Measurements from ENCODE around the gene TM4SF20.
"Not testable (repeated sequence)": the region's sequence is repeated elsewhere in the genome, so short reads cannot be mapped to it uniquely, and the experiment has no call there.

TM4SF20 gene

DNA sequence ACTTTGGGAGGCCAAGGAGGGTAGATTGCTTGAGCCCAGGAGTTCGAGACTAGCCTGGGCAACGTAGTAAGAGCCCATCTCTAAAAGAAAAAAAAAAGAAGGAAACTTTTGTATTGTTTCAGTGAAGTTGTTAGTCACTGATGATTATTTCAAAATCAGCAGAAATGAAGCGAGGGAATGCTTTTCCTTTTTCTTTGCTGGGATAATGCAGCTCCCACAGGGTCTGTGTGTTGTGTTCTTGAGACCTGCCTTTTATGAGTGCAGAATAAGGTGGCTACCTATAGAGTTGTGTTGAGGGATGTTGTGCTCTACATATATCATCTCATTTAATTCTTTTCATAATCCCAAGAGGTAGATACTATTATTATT is 11.7 kb downstream of the TM4SF20 start:
- DNase-seq (ENCODE audit: low spot score): no peak

DNA sequence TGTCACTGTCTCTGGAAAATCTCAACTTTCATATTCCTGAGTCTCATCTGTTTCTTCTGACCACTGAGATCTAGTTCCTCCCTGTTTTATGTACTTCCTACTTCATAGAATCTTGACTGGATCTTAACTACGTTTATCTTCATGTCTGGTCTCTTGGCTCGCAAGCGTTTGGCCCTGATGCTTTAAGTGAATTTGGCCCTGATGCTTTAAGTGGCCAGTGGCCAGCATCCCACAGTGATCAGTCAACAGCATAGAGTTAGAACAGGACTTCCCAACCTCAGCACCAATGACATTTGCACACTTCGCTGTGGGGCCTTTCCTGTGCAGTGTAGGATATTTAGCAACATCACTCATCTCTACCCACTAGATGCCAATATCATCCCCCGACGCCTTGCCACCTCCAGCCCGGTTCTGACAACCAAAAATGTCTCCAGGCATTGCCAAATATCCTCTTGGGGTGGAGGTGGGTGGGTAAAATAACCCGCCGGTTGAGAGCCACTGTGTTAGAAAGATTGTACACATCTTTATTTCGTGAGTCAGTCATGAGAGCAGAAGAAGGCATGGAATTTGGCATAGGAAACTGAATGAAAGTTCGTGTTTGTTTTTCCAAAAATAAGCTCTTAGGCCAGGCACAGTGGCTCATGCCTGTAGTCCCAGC is 12.2 kb downstream of the TM4SF20 start:
- no peak for DNase-seq (ENCODE audit: low spot score)

DNA sequence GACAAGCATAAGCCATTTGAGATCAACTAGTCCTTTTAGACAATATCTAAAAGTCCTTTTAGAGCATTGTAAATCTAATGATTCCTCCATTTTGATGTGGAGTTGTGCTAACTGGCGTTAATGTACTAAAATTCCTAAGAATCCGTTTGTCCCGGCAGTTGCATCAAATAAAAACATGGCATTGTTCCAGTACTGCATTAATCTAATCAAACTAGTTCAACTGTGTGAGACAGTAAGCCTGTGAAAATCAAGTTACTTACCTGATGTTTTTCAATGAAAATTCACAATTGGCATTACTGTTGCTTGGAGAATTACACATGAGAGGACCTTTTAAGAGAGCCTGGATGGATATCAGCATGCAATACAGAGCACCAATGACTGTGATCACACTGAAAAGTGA is 13.3 kb downstream of the TM4SF20 start:
- DNase-seq (ENCODE audit: low spot score): no peak

DNA sequence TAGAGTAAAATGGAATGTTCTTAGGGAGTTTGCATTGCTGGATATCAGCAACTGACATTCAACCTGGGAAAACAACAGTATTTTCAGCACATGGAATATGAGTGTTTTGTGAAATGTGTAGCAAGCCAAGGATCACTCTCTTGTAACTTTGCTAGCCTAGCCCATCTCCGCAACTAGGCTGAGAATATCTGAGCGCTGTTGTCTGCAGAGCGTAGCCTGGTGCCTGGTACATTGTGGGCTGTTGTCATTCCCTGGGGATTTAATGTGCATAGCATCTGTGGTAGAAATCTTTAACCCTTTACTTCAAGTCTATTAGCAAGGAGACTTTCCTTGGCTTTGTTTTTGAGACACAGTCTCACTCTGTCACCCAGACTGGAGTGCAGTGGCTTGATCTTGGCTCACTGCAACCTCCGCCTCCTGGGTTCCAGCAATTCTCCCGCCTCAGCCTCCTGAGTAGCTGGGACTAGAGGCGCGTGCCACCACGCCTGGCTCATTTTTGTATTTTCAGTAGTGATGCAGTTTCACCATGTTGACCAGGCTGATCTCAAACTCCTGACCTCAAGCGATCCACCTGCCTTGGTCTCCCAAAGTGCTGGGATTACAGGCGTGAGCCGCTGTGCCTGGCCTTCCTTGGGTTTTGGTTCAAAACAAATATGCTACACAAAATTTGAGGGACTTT is 14.4 kb downstream of the TM4SF20 start:
- not testable (repeated sequence) for DNase-seq (ENCODE audit: low spot score)

DNA sequence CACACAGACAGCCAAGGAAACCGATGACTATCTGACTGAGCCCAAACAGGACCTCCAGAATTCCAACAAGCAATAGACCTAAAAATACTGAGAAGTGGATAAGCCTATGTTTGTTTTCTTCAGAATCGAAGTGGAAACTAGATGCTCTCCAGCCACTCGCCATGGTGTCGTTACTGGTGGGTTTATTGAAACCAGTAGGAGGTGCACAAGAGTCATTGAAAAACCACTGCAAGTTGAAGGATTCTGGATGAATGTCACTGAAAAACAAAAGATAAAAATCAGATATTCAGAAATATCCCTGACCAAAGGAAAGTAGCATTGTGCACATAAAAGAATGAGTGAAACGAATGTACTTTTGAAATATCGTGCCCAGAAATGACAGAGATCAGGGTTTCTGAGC is 15.3 kb downstream of the TM4SF20 start:
- DNase-seq (ENCODE audit: low spot score): no peak

DNA sequence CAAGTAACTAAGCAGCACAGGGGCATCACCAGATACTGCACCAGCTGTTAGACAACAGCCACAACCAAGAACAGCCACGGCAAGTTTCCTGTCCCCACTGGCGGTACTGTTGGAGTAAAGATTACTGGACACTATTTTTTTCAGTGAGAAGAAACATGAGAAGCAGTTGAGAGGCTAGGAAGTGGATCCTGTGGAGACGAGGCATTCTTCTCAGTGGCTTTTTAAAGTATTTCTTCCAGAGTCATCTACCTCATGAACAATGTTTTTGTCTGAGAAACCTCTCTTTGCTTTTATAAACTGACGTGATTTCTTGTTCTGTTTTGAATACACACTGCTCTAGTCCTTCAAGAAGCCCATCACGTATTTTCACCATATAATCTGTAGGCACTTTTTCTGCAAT is 18.8 kb downstream of the TM4SF20 start:
- no peak for DNase-seq (ENCODE audit: low spot score)

DNA sequence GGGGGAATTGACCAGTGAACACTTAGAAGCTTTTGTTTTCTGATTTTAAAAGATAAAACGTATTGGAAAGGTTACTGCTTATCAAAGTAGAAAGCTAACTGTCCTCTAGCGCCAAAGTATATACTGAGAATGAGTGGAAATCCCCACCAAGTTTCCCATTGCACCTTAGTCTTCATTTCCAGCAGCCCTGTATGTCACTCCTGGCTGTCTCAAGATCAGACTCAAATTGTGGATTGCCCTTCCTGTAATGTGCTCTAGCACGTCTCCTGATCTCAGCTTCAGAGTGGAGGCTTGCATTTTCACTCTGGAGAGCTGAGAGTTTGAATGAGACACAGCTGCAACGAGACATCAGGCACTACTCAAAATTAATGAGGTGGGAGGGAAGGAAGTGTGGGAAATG is 27.5 kb downstream of the TM4SF20 start:
- no peak for DNase-seq (ENCODE audit: low spot score)

DNA sequence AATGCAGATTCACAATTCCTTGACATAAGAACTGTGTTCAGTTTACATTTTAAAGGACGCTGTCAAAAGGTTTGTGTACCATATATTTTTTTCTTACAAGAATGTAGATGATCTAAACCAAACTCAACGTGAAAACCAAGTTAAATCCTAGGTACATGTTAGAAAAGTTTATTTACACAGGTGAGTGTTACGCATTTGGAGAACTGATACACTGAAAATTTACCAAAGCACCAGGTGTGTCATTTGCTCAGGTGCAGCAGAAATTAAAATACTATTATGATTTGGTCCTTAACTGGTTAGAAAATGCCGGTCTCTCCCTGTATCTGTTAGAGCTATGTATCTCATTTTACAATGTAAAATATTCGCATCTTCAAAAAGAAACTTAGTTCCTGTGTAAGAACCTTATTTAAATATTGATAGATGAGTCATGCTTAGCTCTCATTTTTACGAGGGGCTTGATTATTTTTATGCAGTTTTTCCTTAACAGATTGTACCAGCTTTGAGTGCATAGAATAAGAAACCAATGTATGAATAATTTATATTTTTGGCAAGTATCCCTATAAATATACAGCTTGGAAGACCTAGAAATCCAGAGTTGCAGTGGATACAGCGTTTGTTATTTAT is 29.0 kb downstream of the TM4SF20 start:
- no peak for DNase-seq (ENCODE audit: low spot score)

DNA sequence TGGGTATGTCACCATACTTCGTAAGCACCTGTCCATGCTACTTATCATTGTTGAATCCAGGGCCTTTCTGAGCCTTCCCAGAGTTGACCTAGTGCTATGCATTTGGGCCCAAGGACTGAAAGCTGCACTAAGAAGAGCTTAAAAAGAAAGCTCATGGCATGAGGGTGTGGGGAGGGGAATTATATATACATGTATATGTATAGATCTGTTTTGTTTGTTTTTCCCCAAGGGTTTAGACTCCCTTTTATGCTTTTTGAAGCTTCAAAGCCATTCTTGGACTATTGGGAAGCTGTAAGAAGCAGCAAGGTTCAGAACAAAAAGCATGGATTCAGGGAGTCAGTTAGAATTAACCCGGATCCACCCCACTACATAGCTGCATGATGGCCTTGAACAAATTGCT is 30.8 kb downstream of the TM4SF20 start:
- no peak for DNase-seq (ENCODE audit: low spot score)

DNA sequence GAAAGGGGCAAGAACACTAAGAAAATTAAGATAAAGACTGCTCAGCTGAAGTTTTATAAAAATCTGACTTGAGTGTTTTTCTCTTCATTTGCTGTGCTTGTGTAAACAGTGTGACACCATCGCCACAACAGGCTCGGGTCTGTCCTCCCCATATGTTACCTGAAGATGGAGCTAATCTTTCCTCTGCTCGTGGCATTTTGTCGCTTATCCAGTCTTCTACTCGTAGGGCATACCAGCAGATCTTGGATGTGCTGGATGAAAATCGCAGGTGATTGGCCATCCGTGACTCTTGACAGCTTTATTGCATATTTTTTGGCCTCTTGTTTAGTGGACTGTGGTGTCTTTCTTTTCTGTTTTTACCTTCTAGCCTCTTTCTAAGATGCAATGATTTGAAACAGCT is 32.0 kb downstream of the TM4SF20 start:
- no peak for DNase-seq (ENCODE audit: low spot score)

DNA sequence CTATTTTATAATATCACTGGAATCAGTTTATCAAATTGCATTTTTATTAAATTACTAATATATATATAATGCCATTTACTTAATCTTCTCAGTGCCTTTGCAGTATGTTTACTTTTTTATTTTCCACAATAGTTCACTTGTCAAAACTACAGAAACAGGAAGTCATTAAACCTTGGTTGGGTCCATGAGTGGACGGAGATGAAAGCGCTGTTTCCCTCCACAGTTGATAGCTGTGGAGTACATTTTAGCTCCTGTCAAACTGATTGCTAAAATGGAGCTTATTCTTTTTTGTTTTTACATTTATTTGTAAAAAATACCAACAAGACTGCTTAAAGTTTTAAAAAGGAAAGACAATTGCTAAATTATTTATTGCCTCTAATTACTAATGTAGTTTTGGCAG is 34.9 kb downstream of the TM4SF20 start:
- DNase-seq (ENCODE audit: low spot score): no peak

DNA sequence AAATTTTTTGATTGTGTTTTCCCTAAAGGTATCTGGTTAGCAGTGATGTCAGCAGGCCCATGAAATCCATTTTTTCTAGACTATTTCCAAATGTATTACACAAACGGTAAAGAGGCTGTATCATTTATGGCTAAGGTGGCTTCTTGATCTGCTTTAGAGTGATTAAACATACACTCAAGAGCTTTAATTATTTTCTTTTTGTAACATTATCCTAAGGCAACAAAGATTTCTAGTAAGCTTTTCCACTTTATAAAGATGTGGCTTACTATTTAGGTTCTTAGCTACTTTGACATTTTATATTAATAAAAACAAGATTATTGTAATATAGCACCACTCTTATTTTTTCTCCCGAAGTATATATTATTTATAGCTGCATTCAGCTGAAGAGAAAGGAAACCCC is 37.6 kb downstream of the TM4SF20 start:
- DNase-seq (ENCODE audit: low spot score): no peak

DNA sequence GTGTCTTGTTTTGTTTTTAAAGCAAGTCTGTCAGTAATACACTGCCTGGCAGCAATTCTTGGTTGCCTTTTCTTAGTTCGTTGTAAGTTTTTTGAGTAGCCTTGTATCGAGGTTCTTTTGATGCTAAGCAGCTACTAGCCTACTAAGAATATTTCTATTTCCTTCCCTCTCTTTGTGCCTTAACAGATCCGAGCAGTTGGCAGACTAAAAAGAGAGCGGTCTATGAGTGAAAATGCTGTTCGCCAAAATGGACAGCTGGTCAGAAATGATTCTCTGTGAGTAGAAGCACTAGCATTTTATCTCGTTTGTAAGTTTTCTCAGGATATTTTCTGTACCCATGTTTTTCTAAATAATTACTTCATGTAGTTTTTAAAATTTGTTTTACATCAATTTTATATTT is 39.0 kb downstream of the TM4SF20 start:
- no peak for DNase-seq (ENCODE audit: low spot score)

DNA sequence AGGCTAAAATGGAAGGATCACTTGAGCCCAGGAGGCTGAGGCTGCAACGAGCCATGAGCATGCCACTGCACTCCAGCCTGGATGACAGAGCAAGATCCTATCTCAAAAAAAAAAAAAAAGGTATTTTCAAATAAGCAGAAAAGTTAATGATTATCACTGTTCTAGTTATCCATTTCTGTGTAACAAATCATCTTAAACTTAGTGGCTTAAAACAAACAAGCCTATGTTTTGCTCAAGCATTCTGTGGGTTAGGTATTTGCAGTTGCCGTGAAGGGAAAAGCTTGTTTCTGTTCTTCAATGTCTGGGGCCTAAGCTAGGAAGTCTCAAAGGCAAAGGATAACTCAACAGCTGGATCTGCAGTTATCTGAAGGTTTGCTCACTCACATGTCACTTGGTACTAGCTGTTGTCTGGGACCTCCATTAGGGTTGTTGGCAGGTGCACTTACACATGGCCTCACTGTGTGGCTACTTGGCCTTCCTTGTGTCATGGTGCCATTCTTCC is 40.0 kb downstream of the TM4SF20 start:
- no peak for DNase-seq (ENCODE audit: low spot score)

DNA sequence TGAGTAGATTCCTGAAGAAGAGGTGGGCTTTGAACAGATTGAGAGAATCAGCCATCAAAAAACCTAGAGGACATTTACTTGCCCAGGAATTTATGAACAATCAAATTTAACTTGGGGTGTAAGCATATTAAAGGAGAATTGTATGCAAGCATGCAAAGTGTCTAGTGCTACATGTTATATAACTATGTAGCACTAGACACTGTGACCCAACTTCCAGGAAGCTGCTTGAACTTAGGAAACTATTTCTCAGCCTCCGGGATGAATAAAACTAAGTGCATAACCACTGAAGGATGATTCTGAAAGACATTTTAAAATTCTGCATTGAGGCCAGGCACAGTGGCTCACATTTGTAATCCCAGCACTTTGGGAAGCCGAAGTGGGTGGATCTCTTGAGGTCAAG is 41.7 kb downstream of the TM4SF20 start:
- DNase-seq (ENCODE audit: low spot score): no peak

DNA sequence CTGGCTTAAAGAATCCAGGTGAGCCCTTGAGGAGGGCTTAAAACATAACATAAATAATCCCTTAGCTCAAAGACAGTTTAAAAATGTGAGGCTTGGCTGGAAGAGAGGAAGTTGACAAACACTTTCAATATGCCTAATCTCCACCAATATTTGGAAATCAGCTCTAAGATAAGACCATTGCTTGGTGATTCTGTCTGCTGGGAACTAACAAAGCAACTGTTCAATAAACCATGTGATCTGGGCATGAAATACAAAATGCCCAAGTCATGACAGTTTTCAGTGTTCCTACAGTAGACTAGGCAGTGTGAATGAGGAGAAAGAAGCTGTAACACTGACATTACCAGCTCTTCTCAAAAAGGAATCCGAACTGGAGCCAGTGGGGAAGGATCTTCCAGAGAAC is 43.4 kb downstream of the TM4SF20 start:
- no peak for DNase-seq (ENCODE audit: low spot score)

DNA sequence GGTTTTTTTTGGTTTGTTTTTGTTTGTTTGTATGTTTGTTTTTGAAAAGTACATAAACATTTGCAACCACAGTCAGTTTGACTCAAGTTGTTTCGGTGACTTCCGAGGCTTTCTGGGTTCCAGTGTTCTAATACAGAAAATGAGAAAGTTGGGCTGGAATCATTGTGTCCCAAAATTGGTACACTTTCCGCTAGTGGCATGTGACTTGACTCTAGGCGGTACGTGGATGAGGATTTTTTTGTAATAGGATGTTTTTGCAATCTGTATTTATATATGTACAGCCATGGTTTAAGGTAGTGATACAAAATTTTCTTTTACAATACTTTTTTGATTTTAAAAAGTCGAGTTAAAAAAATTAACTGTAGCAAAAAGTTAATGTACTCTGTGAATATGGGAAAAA is 52.3 kb downstream of the TM4SF20 start:
- no peak for DNase-seq (ENCODE audit: low spot score)

DNA sequence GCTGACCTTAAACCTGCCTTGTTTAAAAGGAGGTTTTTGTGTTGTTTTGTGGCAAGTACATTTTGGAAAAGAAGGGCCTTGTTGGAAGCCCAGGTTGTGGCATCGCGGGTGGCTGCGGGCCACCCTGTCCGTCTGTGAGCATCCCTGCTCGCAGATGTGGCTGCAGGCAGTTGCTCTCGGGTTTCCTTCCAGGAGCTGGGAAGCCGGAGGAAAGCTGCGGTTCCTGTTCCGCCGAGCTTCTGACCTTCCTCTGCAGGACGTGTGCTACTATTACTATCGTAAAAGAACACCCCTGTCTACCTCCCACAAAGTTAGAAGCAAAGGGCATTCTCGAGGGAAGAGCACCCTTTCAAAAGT is 53.3 kb downstream of the TM4SF20 start:
- DNase-seq (ENCODE audit: low spot score): peak; percentile 42

DNA sequence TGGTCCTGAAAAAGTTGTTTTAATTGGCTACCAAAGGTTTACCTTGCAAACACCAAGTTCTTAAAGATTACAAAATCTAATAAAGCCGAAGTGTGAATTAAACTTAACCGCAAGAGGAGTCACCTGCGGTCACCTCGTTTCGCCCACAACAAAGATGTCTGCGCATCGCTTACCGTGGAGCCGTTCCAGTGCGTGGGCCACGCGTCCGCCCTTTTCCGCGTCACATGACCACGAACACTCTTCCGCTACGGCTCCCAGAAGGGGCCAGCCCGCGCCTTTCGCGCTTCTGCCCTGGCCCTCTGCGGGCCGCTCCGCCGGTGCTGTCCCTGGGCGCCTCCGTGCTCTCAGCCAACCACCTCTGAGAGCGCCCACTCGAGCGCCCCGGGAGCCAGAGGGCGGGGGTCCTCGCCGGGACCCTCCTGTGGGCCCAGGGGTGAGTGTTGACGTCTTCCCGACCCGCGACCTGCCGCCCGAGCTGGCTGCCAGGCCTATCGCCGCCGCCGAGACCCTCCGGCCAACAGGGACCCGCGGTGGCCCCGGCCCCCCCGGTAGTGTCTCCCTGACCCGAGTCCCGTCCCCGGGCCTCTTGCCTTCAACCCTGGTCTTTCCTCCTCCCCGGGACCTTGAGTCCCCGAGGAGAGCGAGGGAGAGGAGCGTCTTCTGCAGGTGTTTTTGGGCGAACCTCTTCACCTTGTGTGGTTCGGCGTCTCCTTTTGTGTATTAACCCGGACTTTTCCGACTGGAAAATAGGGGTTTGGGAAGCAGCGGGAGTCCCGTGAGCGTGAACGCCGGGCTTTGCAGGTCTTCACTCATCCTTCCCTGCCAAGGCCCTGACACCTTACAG is 53.9 kb downstream of the TM4SF20 start, which contains the start of gene MFF:
TSS of gene MFF (plus strand) at position 257 of the 844 bp plus-strand sequence. CDS start 5,415 bp downstream, outside the sequence.
- peak; percentile 85 for DNase-seq (ENCODE audit: low spot score)

DNA sequence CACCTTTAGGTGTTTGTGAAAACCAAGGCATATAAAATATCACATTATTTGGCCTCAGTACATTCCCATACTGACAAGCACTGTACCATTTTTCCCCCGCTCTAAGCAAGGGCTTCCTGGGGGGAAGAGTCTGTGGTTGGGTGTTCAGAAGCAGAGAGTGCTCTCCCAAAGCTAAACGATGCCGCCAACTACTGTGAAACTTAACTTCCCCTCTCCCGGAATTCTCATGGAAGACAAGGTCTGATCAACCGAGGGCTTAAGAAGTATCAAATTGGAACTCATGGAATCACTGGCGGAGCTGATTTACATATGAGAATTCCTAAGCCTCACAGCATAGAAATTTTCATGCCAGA is 54.5 kb downstream of the TM4SF20 start:
- no peak for DNase-seq (ENCODE audit: low spot score)

DNA sequence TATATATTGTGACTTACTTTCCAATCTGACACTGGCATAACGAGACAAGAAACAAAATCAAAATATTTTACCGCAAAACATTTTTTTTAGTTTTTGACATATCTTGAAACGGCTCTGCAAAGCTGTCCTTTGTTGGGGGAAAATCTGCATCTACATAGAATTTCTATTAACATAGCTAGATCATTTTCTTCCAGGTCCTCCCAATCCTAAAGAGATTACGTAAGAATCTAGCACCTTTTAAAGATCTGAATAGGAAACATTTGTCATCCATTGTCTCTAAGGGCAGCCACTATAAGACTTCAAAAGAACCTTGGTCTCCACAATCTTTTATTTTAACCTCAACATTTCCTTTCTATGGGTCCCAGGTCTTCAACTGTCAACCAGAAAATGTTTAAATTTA is 55.3 kb downstream of the TM4SF20 start:
- DNase-seq (ENCODE audit: low spot score): no peak

DNA sequence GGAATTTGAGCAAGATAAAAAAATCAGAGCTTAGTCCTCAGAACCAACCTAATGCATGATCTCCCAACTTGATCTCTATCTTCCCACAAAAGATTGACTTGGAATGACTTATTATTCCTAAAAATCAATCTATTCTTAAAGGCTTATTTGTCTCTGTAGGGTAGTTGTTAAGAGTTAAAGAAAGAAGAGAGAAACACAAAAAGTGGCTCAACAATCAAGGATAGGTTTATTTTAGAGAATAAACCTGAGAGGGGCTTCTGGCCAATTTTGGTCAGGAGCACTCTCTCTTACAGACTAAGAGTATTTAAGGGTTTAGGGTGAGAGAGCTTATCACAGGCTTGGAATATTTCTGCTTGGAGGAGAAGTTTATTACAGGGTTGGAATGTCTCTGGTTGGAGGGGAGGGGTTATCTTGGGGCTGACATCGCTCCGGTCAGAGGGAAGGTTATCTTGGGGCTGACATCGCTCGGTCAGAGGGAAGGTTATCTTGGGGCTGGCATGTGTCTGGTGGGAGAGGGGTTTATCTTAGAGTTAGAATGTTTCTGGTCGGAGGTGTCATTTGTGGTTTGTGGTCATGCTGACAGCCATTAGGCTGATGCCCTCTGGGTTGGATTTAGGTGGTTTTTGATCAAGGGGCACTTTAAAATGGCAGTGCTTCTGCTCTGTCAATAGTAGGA is 56.4 kb downstream of the TM4SF20 start:
- no peak for DNase-seq (ENCODE audit: low spot score)
